Activated effector memory CD4-positive, alpha-beta T cell treated with Interleukin-2 at 50 U/mL for 16 hours (primary cell): ENCODE measurements around the gene HS6ST1.

ENCODE experiments used
- DNase-seq: peaks from one replicate; pipeline ENCODE4 v3.0.0-alpha.2; 2020

HS6ST1 gene

DNA sequence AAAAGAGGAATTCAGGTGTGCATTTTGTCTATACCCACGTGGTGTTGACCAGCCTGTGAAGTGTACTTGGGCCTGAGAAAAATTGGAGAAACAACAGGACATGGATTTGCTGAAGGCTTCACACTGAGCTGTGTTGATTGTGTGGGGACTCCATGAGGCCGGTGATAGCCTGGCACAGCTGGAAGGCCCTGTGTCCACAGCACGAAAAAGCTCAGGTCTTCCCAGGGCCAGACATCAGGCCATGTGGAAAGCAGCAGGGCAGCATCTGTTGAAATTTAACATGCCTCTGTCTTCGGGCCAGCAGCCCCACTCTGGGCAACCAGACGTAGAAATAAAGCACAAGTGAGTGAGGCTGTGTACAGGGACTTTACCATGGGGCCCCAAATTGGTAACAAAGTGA lies 84.1 kb downstream of the HS6ST1 start:
- DNase-seq: no peak

- DNase-seq: no peak
These were observed 84.8 kb downstream of the HS6ST1 start for GRCh38 chr2:128233790-128234395.

GRCh38 chr2:128232965-128233789 lies 85.5 kb downstream of the HS6ST1 start:
- peak; percentile 75 for DNase-seq

DNA sequence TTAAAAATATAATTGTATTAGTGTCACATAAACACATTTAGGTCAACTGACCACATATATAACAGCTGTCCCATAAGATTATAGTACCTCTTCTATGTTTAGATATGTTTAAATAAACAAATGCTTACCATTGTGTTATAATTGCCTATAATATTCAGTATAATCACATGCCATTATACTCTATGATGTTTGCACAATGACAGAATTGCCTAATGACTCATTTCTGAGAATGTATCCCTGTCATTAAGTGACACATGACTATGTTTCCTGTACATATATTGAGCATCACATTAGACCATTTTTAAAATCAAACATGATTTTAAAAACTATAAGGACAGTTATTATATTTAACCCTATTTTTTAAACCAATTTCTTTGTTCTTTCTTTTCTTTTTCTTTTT lies 89.8 kb downstream of the HS6ST1 start:
- no peak for DNase-seq

GRCh38 chr2:128227862-128228261 lies 90.8 kb downstream of the HS6ST1 start:
- DNase-seq: no peak

DNA sequence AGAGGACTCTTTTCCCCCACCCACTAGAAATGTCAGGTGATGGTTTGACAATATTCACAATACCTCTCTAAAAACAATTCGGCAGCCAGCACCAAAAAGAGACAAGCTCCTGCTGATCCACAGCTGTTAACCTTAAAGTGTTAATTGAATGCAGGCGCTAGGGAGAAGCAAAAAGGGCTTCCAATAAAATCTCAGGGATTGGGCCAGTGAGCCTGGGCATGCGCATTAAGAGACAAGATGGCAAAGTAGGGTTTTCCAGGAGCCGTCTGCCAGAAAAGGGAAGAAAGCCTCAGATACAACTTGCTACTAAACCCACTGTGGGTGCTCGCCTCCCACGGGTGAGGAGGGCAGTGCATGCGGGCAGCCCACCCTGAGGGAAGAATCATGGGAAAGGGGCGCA lies 98.8 kb downstream of the HS6ST1 start:
- DNase-seq: no peak

- no peak for DNase-seq
These were observed 101.0 kb downstream of the HS6ST1 start for GRCh38 chr2:128217671-128218070.

GRCh38 chr2:128215897-128216642 lies 102.6 kb downstream of the HS6ST1 start:
- no peak for DNase-seq
